Nephron progenitor cell (in vitro differentiated cells): Measurements from ENCODE around the gene TPSAB1.
"Not testable (repeated sequence)": the region's sequence is repeated elsewhere in the genome, so short reads cannot be mapped to it uniquely, and the experiment has no call there.

Experiments
- DNase-seq: peaks from one replicate; pipeline ENCODE4 v3.0.0; 2021
- H3K27ac Mint-ChIP-seq: 2 replicates; pipeline ENCODE4 v1.8.0; 2021; ENCODE audit warnings: mild to moderate bottlenecking, moderate library complexity, mixed read lengths
- H3K27me3 Mint-ChIP-seq: 2 replicates; pipeline ENCODE4 v1.8.0; 2021; ENCODE audit warnings: mild to moderate bottlenecking, low read depth, mixed read lengths; ENCODE audit not compliant: poor library complexity
- H3K36me3 Mint-ChIP-seq: 2 replicates; pipeline ENCODE4 v1.8.0; 2021; ENCODE audit warnings: low read depth, mixed read lengths
- H3K4me1 Mint-ChIP-seq: 2 replicates; pipeline ENCODE4 v1.8.0; 2021; ENCODE audit warnings: mixed read lengths
- H3K4me3 Mint-ChIP-seq: 2 replicates; pipeline ENCODE4 v1.8.0; 2021; ENCODE audit warnings: mild to moderate bottlenecking, moderate library complexity, mixed read lengths
- H3K9me3 Mint-ChIP-seq: 2 replicates; pipeline ENCODE4 v1.8.0; 2021; ENCODE audit warnings: mild to moderate bottlenecking, moderate library complexity, mixed read lengths
- CTCF ChIP-seq: fragments of 200-600 bp; sonication (generic); IDR thresholded peaks from 2 replicates; pipeline ENCODE4 v1.5.0; 2021; ENCODE audit warnings: antibody characterized with exemption

The TPSAB1 gene

GRCh38 chr16:1271380-1271723 lies 30.8 kb downstream of the TPSAB1 start:
- Mint-ChIP-seq H3K36me3 (no peaks in the 10 kb centered on the region), H3K27ac (no peak overlapping the region), H3K9me3 (peaks cover 5% of the 10 kb centered on the region), H3K27me3 (peaks cover 59% of the 10 kb centered on the region), H3K4me3 (no peak overlapping the region), H3K4me1 (peaks cover 16% of the 10 kb centered on the region)
- TF ChIP-seq CTCF = no peak
- DNase-seq = no peak

GRCh38 chr16:1271724-1272413 lies 31.4 kb downstream of the TPSAB1 start:
- H3K9me3 Mint-ChIP-seq, H3K36me3 Mint-ChIP-seq, DNase-seq, H3K27ac Mint-ChIP-seq, H3K4me3 Mint-ChIP-seq: not testable (repeated sequence)
- H3K27me3 Mint-ChIP-seq = peaks cover 54% of the 10 kb centered on the region
- peaks cover 16% of the 10 kb centered on the region for H3K4me1 Mint-ChIP-seq

GRCh38 chr16:1272453-1273198 lies 32.1 kb downstream of the TPSAB1 start:
- H3K27me3 Mint-ChIP-seq = peaks cover 49% of the 10 kb centered on the region
- no peaks in the 10 kb centered on the region for H3K9me3 Mint-ChIP-seq
- DNase-seq = no peak
- H3K27ac Mint-ChIP-seq = peak overlapping the region; percentile 9
- peaks cover 19% of the 10 kb centered on the region for H3K4me1 Mint-ChIP-seq
- no peak overlapping the region for H3K4me3 Mint-ChIP-seq
- no peak for TF ChIP-seq CTCF
- H3K36me3 Mint-ChIP-seq = no peaks in the 10 kb centered on the region

GRCh38 chr16:1273816-1274215 lies 33.3 kb downstream of the TPSAB1 start:
- Mint-ChIP-seq H3K4me3 (no peak overlapping the region), H3K27ac (no peak overlapping the region), H3K27me3 (peaks cover 48% of the 10 kb centered on the region)

GRCh38 chr16:1274767-1275166 lies 34.3 kb downstream of the TPSAB1 start:
- DNase-seq = no peak
- TF ChIP-seq CTCF = no peak
- Mint-ChIP-seq H3K27ac (no peak overlapping the region), H3K9me3 (no peaks in the 10 kb centered on the region), H3K27me3 (peaks cover 41% of the 10 kb centered on the region), H3K4me3 (no peak overlapping the region), H3K4me1 (peaks cover 36% of the 10 kb centered on the region), H3K36me3 (no peaks in the 10 kb centered on the region)

More at GRCh38 chr16:1273816-1274215, 33.3 kb downstream of the TPSAB1 start:
- H3K4me1 Mint-ChIP-seq = peaks cover 30% of the 10 kb centered on the region
- no peaks in the 10 kb centered on the region for H3K36me3 Mint-ChIP-seq
- no peaks in the 10 kb centered on the region for H3K9me3 Mint-ChIP-seq
- no peak for DNase-seq
- TF ChIP-seq CTCF = no peak

GRCh38 chr16:1275791-1276579 lies 35.5 kb downstream of the TPSAB1 start:
- no peaks in the 10 kb centered on the region for H3K9me3 Mint-ChIP-seq
- peaks cover 29% of the 10 kb centered on the region for H3K27me3 Mint-ChIP-seq
- TF ChIP-seq CTCF = no peak
- peaks cover 45% of the 10 kb centered on the region for H3K4me1 Mint-ChIP-seq
- peak overlapping the region; percentile 66 for H3K27ac Mint-ChIP-seq
- H3K4me3 Mint-ChIP-seq = no peak overlapping the region
- no peaks in the 10 kb centered on the region for H3K36me3 Mint-ChIP-seq
- DNase-seq = no peak
